ENCODE measurements around the gene KRTAP10-4.
"Not testable (repeated sequence)": the region's sequence is repeated elsewhere in the genome, so short reads cannot be mapped to it uniquely, and the experiment has no call there.

Gene KRTAP10-4

DNA sequence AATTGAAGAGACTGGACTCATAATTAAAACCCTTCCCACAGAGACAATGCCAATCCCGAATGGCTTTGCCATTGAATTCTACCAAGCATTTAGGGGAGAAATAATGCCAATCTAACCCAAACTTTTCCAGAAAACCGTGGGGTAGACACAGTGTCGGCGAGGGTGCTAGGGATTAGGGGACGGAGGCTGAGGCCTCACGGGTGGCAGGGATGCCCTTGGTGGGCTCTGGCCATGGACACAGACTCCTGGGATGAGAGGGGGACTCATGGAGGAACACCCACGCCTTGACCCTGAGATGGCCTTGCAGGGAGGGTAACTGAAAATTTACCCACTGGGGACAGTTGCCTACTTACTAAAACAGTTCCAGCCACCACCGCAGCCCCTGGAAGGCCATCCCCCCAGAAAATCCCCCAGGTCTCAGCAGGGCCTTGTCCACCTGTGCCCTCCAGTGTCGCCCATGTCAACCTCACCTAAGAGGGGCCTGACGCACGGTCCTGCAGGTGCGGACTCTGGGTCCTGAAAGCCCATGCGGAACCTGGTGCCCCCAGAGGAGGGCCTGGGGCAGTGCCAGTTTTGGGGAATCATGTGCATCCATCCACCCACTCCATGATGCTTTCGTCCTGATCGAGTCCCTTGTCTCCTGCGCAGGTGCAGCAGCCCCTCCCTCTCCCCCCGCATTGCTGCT lies 5.0 kb downstream of the KRTAP10-4 start:
- DNase-seq (ENCODE audit: low read depth, low spot score), result no peak

DNA sequence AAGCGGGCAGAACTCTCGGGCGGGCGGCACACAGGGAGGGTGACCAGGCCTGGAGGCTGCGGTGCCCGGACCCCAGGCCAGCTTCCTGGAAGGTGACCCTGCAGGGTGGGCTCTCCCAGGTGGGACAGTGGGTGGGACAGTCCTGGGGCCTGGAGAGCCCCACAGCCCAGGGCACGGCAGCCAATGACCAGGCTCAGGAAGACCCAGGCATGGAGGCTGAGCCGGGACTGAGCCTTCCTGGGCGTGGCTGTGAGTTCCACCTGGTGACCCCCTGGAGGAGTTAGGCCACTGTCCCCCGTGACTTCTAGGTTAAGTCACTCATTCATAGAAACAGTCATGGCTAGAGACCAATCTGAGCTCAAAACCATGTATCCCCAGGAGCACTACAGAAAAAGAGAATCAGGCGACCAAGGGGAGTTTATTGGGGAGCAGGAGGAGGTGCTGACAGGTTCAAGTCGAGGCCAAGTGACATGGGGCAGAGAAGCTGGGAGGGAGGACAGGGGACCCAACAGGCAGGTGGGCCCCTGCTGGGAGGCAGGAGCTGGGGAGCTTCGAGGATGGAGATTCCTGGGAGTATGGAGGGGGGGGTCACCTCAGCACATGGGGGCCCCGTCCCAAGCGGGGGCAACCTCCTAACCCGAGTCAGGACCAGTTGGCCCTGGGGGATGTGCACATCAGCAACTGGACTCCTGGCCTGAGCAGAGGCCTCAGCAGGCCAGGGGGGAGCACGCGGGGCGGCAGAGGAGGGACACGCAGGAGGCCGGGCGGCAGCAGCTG lies 5.7 kb downstream of the KRTAP10-4 start:
- DNase-seq (ENCODE audit: low read depth, low spot score), result no peak

DNA sequence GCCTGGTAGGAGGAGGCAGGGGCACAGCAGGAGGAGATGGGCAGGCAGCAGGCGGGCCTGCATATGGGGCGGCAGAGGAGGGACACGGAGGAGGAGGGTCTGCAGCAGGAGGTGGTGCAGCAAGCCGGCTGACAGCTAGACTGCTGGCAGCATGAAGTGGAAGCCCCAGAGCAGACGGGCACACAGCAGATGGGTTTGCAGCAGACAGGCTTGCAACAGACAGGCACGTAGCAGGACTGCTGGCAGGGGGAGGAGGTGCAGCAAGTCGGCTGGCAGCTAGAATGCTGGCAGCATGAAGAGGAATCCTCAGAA lies 6.3 kb downstream of the KRTAP10-4 start:
- DNase-seq (ENCODE audit: low read depth, low spot score), result no peak

DNA sequence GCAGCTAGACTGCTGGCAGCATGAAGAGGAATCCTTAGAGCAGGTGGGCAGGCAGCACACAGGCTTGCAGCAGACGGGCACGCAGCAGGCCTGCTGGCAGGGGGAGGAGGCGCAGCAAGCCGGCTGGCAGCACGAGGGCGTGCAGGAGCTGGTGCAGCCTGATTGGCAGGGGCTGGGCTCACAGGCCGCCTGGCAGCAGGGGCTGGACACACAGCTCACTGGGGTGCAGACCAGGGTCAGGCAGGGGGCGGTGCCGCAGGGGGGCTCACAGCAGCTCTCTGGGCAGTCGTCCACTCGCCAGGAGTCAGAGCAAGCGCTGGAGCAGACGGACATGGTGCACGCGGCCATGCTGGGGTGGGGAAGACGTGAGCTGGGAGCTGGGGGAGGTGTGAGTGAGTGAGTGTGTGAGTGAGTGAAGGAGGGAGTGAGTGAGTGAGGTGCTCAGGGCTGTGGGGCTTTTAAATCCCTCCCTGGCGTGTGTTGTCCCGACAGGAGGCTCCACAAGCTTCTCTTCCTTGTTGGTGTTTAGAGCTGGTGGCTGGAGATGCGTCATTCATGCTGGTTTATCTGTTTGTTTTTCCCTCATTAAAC lies 6.8 kb downstream of the KRTAP10-4 start, which contains the start of gene KRTAP10-5:
TSS of gene KRTAP10-5 (minus strand) at position 374 of the 591 bp plus-strand sequence. CDS start at position 348, 26 bp downstream.
- not testable (repeated sequence) for DNase-seq (ENCODE audit: low read depth, low spot score)

DNA sequence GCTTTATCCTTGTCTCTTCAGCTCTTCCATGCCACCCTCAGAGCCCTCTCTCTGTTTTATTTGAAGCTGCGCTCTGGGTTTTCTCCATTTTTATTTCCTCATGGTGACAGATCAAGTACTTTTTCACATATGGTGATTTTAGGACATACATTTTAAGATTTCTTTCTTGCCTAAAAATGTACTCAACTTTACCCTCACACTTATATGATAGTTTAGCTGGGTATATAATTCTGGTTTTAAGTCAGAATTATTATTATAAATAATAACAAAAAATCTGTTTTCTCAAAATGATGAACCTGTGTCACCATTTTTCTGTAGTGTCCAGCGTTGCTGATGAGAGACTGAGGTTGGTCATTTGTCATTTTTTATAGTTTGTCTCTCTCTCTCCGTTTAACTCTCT lies 7.6 kb downstream of the KRTAP10-4 start:
- no peak for DNase-seq (ENCODE audit: low read depth, low spot score)

DNA sequence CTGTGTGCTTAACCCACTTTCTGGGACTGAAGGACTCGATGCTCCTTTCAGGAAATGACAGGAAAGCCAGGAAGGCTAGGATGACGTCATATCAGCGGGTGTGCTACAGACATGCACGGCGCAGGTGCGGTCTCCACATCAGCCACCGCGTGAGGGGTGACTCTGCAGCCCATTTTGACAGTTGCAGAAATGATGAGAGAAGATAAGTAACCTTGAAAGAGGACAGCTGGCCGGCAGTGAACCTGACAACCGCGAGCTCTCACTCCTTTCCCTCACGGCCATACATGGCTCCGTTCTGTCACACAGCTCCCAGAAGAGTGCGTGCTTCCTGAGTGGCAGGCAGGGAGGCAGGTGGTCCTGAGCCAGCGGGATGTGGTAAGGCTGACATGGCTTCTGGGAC lies 8.5 kb downstream of the KRTAP10-4 start:
- DNase-seq (ENCODE audit: low read depth, low spot score), result no peak

DNA sequence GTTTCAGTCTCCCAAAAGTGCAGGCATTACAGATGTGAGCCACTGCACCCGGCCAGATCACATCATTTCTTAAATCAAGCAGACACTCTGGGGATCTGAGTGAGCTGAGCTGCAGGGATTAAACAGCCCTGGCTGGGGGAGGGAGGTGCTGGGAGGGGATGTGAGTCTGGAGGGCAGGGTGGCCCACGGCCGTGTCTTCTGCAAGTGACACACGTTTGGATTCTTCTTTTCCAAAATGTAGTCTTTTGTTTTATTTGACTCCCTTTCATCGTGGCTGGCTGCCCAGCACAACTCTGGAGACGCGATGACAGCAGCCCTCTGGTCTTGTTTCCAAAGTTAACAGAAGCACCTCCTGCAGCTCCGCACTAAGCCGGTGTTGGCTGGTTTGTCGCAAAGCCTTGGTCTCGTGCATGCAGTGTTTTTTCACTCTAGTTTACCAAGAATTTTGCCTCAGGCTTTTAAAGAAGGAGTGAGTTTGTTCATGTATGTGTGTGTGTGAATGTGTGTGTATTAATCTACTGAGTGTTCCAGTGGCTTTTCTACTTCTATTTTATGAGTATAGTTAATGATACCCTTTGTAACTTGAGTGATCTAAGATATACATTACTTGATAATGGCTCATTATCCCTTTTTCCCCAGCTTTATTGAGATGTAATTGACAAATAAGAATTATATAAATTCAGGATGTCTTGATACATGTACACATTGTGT lies 9.7 kb downstream of the KRTAP10-4 start:
- DNase-seq (ENCODE audit: low read depth, low spot score), result no peak

DNA sequence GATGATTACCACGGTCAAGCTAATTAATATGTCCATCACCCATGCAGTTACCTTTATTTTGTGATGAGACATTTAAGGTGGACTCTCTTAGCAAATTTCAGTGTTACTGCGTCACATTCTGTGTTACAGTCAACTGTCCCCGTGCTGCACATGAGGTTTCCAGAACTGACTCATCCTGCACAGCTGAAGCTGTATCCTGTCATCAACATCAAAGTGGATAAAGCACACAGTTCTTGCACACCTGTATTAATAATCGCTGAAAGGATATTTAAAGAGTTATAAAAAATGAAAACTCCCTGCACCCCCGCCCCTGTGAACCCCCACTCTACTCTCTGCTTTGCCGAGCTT lies 10.2 kb downstream of the KRTAP10-4 start:
- no peak for DNase-seq (ENCODE audit: low read depth, low spot score)

DNA sequence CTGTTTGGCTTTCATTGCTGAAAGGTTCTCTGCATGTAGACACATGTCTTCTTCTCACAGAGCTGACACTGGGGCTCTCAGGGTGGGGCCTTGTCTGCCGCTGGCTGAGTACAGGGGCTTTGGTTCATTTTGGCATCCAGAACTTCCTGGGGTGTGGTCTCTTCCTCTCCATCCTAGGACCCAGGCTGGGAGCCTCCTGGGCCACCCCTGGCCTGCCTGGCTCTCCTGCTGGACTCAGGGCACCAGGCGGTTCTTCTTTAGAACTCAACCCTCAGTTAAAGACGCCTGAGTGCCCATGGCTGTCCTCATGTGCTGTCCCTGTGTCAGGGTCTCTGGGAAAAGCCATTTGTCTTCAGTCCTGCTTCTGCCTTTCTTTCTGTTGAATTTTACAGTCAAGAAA lies 12.4 kb downstream of the KRTAP10-4 start:
- no peak for DNase-seq (ENCODE audit: low read depth, low spot score)

DNA sequence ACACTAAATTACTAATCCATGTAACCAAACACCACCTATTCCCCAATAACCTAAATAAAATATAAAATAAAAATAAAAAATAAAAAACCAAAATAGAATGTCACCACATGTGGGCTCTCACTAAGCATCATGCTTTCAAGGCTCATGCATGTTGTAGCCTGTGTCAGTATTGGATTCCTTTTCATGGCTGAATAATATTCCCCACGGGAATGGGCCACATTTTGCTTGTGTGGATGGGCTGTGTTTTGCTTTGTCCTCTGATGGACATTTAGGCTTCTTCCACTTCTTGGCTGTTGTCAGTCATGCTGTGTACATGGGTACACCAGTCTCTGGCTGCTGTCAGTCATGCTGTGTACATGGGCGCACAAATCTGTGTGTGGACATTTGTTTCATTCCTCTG lies 15.6 kb downstream of the KRTAP10-4 start:
- DNase-seq (ENCODE audit: low read depth, low spot score), result no peak

DNA sequence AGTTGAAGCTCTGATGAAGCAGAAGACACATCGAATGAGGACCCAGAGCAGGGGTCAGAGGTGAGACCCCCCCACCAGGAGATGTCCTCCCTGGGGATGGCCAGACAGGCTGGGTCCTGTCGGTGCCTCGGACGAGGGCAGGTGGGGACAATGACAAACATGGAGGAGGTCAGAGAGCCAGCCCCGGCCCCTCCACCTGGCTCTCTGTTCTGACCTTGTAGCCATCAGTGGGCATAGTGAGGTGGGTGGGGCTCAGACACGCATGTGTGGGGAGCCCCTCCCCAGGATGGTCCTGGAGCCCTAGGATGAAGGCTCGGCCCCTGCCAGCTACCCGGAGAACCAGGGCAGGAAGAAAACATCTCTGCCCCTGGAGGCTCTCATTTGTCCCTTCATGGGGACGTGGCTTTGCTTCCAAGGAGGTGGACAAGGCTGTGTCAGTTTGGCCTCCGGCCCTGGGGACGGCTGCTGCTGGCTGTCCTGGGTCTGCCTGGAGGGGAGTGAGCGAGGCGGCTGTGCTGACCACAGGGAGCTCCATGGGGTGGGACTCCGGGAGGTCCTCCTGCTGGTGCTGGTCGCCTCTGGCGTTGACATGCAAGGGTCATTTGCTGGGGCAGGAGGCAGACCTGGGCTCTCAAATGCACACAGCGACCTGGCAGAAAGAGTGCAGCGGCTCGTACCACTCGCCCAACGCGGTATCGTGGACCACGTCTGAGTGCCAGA lies 16.2 kb downstream of the KRTAP10-4 start:
- no peak for DNase-seq (ENCODE audit: low read depth, low spot score)

DNA sequence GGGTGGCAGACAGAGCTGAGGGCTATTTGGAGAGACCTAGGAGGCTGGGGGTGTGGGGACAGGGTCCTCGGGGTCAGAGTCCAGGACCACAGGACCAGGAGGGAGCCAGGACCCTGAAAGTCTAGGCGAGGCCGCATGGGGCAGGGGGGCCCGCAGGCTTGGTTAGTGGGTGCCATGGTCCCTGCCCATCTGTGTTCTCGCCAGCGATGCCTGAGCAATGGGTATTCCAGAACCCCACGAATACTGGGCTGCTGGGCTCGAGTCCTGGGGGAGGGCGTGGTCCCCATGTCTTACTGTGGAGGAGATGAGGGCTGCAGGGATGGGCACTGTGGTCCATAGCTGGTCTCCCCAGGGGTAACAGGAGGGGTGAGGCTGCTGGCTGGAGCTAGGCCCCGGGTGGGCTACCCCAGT lies 16.8 kb downstream of the KRTAP10-4 start:
- DNase-seq (ENCODE audit: low read depth, low spot score), result no peak

DNA sequence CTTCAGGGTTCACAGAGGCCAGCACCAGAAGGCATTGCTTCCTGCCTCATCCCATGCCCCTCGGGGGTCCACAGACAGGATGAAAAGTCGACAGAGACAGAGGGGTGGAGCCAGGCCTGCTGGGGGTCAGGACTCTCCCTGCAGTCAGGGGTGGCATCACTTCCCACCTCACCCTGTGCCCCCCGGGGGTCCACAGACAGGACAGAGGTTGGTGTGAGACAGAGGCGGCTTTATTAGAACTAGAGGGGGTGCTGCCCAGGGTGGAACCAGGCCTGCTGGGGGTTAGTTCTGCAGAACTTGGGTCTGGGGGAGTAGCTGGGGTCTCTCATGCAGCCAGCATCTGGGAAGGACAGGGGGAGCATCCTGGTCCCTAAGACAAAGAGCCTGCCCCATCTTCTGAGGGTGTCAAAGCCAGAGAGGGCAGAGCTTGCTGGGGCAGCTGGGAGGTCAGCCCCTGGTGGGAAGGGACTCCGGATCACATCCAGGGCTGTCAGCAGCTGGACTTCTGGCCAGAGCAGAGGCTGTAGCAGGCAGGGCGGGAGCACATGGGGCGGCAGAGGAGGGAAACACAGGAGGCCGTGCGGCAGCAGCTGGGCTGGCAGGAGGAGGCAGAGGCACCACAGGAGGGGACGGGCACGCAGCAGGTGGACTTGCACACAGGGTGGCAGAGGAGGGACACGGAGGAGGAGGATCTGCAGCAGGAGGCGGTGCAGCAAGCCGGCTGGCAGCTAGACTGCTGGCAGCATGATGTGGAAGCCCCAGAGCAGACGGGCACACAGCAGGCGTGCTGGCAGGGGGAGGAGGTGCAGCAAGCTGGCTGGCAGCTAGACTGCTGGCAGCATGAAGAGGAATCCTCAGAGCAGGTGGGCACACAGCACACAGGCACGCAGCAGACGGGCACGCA lies 17.6 kb downstream of the KRTAP10-4 start:
- not testable (repeated sequence) for DNase-seq (ENCODE audit: low read depth, low spot score)

DNA sequence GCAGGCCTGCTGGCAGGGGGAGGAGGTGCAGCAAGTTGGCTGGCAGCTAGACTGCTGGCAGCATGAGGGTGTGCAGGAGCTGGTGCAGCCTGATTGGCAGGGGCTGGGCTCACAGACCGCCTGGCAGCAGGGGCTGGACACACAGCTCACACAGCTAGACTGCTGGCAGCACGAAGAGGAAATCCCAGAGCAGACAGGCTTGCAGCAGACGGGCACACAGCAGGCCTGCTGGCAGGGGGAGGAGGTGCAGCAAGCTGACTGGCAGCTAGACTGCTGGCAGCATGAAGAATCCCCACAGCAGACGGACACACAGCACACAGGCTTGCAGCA lies 18.2 kb downstream of the KRTAP10-4 start:
- not testable (repeated sequence) for DNase-seq (ENCODE audit: low read depth, low spot score)

DNA sequence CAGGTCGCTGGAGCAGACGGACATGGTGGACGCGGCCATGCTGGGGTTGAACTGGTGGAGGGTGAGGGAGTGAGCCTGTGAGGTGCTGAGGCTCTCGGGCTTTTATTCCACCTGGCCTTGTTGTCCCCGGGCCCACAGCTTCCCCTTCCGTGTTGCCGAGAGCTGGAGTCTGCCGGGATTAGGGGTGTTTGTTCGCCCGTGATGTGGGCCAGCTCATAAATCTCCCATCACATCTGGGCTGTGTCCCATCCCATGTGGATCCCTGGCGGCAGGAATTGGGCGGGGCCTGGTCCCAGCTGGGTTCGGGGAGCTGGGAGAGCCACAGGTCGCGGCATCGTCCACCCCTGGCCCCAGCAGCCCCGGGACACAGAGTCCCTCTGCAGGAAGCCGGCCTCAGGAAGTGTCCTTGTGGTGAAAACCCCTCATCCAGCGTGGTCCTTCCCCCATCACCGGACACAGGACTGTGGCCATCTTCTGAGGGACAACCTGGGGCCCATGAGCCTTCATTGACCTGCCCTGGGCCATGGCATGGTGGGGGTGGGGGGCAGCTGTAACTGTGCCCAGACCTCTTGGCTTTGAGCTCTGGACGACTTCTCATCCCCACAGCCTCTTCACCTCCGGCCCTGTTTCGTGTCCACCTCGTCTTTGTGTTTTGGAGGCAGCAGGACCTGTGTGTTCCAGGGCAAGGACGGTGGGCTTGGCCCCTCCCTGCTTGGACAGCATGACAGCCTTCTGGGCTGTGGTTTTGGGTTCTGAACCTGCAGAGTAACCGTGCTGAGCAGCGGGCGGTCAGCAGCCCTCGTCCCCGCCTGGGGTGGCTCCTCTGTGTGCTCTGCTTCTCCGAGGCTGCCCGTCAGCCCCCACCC lies 19.1 kb downstream of the KRTAP10-4 start, which contains the start of gene KRTAP10-6:
TSS of gene KRTAP10-6 (minus strand) at position 60 of the 866 bp plus-strand sequence. CDS start at position 39, 21 bp downstream.
- no peak for DNase-seq (ENCODE audit: low read depth, low spot score)

DNA sequence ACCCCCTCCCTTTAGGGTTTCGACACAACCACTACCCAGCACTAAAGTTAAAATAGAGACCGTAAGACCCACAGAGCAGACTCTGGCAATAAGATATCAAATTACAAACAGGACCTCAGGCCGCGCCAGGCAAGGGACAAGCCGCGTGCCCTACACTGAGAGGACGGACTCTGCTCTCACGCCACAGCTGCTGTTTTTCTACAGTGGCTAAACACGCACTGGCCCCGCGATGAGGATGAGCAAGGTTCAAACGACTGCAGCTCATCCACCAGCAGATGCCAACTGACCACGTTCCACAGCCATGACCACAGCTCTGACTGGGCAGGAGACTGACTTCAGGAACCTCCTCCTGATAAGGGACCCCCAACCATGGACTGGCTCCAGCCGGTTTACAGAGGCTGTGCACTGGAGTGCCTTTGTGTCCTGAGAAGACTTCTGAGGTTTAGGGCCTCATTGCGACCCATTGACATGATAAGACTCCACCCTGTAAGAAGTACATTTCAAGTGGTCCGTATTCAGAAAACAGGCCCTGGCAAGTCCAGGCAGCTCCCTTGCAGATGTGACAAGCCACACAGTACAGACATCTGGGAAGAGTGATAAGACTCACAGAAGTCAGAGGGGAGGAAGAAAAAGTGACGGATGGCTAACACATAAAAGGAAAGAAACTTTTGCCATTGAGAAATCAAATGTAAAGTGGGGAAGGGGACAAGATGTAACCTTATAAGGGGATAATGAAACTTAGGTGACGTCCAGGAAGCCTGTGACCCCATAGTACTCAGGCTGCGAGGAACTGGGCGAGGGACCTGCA lies 20.3 kb downstream of the KRTAP10-4 start:
- DNase-seq (ENCODE audit: low read depth, low spot score), result no peak

DNA sequence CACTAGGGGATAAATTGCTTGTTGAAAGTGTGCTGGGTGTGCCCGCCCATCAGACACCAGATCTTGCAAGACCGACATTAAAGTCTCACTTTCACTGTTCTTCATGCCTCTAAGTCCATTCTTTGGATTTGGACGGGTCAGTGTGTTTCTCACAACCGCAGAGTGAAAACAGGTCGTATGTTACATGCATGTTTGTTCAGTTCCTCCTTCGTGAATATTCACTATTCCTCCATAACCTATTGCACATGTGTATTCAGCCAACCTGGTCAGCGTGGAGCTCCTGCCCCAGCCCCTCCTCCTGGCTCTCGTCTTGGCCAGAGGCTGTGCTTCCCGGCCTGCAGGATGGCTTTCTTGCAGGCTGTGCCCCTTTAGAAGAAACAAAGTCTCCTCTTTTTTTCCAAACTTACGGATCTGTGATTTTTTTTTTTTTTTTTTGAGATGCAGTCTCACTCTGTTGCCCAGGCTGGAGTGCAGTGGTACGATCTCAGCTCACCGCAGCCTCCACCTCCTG lies 20.9 kb downstream of the KRTAP10-4 start:
- DNase-seq (ENCODE audit: low read depth, low spot score), result no peak

DNA sequence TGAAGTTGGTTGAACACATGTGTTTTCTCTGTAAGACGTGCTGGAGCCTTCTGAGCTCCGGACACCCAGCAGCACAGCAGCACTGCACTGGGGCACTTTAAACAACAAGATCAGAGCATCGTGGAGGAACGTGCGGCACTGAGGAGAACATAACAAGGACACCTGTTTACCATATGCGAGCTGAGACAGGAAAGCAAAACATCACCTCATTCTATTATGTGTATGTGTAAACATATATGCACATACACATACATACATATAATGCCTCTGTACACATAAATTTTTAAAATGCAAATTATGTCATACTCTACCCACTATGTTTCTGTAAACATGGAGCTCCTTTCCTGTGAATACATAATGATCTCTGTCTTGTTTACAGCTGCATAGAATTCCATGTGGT lies 22.0 kb downstream of the KRTAP10-4 start:
- no peak for DNase-seq (ENCODE audit: low read depth, low spot score)

Data from activated naive CD8-positive, alpha-beta T cell treated with anti-CD3 and anti-CD28 coated beads, Interleukin-2, amount 50 U/mL, for 16 hours (primary cell).